Fibroblast of skin of right quadriceps (primary cell): ENCODE measurements around the gene NTRK2.
"Not testable (repeated sequence)": the region's sequence is repeated elsewhere in the genome, so short reads cannot be mapped to it uniquely, and the experiment has no call there.

ENCODE experiments used
- DNase-seq: peaks from one replicate; pipeline ENCODE4 v3.0.0-alpha.2; 2013

Gene NTRK2

DNA sequence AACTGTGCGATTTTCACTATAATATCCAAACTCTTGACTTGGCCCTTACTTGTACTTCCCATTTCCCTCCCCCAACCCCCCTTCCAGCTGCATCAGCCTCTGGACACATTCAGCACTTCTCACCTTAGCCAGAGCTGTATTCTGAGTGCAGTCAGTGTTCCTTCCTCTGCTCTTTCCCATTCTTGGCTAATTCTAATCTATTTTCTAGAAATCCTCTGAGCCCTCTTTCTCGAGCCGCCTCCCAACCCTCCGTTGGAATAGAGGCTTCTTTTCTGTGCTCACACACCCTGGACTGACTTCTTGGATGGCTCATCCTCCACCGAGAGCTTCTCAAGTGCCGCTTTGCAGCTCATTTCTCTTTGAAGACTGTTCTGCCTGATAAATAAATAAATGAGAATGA, 188.8 kb downstream of the NTRK2 start:
- DNase-seq = no peak

DNA sequence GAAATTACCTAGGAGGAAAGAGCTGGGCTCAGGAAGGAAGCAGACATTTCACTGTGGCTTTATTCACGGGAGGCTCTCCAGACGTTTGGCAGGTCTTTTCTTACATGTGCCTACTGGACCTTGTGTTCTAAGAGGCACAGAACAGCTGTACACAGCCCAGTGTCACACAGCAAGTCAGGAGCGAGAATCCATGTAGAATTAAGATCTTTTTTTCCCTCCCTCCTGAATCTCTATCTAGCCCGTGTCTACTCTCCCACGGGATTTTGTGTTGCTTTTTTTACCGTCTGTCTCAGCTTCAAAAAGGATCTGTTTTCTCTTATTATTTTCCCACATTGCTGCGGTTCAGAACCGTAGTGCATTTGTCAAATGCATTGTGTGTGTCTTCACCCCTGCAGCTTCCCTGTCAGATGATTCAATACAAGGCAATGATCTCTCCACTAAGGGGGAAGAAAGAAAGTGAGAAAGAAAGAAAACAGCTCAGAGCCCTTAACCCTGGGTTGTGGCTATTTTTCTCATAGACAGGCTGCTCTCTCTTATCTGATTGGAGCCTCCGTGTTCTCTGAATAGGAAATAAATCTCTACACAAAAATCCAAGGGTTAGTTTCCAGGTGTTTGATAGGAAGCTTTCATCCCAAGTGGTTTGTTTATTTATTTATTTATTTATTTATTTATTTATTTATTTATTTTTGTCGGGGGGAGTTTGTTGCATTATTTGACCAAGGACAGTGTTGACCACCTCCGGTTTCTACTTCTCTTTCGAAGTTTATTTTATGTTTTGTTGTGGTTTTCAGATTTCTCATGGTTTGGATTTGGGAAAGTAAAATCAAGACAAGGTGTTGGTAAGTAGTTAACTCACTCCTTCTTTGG, 191.0 kb downstream of the NTRK2 start:
- DNase-seq = peak; percentile 40

DNA sequence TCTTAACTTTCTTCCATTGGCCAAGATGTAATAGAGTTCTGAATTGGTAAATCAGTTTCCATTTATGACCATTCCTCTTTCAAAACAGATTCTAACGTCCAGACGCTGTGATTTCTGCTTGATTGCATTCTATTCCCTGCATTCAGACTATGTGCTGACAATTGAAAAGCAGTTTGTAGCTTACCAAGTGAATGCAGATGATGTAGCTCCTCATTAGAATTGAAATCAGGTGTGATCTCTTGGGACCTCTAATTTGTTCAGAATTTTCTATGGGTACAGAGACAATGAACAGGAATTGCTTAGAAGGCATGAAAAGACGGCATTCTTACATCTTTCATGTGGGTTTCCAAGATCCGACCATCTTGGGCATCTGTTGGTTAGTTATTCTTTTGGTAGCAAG, 191.9 kb downstream of the NTRK2 start:
- no peak for DNase-seq

DNA sequence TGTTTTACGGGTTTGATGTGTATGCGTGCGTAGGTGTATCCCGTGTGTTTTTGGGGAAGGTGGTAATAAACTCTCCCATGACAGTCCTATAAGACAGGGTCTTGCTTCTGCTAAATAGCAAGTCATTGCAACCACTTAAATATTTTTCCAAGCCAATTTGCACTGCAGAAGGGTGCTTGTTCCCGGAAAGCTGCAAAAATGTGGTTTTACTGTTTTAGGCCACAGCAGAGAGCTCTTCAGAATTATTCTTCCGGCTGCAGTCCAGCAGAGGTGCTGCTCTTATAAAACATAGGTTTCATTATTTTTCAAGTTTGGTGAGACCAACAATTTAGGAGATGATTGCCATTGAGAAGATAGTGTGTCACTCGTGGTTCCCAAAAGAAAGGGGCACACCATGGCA, 192.8 kb downstream of the NTRK2 start:
- no peak for DNase-seq

DNA sequence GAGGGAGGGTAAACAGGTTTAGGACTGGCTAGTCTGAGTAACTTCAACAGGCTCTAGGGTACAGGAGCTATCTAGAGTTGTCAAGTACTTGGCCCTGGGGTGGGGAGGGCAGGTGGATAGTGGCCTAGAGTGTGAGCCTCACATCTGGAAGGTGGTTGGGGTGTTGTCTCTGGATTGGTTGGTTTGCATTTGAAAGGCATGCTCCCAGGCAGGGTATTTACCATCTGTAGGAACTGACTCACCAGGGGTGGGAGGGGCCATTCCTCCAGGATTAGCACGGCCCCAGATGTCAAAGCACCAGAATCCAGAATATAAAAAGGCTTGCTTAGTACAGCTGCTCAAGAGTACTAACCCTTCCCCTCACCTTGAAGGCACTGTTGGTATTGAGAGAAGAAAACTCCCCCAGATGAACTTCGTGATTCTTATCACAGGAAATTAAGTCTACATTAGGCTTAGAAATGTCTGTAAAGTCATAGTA, 193.3 kb downstream of the NTRK2 start:
- peak; percentile 55 for DNase-seq

DNA sequence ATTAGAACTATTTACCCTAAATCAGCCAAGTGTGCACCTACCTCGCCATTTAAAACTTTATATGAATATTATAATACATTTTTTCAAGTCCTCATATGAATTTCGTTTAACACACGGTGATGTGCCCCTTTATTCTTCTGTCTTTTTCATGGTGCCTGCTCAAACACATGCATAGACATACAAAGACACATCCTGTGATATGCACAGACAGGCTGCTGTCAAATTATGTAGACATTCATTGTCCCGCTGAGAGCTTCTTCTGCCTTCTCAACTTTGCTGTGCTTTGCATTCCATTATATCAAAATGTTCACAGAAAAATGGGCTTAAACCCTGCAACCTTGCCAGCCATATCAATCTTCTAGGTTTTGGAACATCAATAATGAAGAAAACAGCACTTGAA, 193.8 kb downstream of the NTRK2 start:
- no peak for DNase-seq

DNA sequence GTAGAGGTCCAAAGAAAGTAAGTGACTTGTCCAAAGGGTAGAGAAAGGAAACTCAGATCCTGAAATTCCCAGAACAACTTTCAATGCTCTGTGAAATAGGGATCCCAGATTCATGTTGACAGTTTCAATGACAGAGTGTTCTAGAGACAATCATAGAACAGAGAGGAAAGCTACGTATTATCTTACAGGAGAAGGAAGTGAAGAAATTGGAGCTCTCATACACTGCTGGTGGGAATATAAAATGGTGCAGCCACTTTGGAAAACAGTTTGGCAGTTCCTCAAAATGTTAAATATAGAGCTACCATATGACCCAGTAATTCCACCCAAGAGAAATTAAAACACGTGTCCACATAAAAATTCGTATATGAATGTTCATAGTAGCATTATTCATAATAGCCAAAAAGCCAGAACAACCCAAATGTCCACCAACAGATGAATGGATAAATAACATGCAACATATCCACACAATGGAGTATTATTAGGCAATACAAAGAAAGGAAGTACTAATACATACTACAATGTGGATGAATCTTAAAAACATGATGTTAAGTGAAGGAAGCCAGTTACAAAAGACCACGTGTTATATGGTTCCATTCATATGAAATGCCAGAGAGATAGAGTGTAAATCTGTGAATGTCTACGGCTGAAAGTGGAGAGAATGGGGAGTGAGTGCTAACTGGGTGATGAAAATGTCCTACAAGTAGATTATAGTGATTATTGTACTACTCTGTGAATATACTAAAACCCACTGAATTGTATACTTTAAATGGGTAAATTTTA, 197.1 kb downstream of the NTRK2 start:
- no peak for DNase-seq

DNA sequence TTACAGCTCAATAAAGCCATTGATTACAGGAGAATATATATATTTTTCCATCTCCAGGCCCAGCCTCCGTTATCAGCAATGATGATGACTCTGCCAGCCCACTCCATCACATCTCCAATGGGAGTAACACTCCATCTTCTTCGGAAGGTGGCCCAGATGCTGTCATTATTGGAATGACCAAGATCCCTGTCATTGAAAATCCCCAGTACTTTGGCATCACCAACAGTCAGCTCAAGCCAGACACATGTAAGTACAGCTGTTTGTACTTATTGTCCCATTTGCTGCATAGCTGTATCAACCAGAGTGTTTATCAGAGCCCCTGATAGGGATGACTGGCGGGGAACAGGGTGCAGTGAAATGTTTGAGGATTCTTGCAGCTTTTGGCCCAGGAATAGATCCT, 197.7 kb downstream of the NTRK2 start:
- no peak for DNase-seq

DNA sequence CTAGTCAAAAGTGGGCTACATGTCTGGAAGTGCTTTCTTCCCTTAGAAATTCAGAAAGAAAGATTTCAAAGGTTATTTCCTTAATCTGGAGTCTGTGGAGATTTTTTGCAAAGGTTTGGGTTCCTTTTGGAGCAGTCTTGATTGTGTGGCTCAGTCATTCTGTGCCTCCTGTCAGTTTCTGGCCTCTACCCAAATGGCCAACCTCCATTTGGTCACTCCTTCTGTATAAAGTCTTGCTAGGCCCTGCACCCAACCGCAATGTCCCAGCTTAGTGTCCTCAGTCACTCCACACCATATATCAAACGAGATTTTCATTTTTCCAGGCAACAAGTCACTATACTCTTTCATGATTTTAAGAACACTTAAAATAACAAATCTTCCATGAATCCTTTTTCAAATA, 199.6 kb downstream of the NTRK2 start:
- no peak for DNase-seq

DNA sequence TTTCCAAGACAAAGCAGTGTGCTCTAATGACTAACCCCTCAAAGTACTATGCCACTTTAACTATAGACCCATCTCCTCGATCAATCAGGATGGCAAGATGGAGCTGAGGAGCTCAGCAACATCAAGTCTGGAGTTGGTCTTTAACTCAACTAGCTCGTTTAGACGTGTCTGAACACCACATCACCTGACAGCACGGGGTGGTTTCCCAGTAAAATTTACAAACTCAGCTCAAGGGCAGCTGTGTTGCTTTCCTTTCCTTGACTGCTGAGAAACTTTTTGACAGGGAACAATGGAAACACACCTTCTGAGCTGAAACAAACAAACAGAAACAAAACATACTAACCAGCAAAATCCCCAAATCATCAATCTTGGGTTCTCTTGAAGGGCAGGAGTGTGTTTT, 202.5 kb downstream of the NTRK2 start:
- no peak for DNase-seq

DNA sequence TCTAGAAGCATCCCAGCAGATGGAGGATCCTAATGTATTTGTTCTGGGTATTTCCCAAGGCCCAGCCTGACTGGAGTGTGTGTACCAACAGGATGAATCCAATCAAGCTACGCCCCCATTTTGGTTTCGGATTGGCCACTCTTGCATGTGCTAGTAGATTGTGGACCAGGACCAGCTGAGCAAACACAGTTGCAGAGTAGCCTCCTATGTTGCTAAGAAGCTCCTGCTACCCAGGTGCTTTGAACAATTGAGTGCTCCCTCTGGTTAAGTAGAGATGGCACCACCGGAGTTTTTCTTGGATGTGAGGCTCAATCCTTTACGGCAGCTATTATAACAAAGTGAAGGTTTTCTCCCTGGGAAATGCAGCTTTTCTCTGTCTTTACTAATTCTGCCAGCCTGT, 204.5 kb downstream of the NTRK2 start:
- DNase-seq = no peak

DNA sequence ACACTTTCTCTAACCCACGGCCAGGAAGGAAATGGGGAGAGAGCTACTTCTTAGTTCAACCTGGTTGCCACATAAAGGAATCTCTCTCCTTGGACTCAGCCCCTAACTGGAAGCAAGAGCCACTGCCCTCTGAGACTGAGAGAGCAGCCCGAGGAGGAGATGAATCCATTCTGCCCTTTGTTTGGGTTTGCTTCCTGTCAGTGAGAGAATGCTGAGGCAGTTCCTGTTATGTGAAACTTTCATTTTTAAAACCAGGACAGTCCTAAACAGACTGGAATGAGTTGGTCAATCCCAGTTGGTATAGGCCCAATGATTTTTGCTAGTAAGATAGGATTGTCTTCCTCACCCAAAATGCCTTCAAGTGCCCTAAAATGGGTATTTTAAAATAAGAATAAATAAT, 205.1 kb downstream of the NTRK2 start:
- peak; percentile 9 for DNase-seq

DNA sequence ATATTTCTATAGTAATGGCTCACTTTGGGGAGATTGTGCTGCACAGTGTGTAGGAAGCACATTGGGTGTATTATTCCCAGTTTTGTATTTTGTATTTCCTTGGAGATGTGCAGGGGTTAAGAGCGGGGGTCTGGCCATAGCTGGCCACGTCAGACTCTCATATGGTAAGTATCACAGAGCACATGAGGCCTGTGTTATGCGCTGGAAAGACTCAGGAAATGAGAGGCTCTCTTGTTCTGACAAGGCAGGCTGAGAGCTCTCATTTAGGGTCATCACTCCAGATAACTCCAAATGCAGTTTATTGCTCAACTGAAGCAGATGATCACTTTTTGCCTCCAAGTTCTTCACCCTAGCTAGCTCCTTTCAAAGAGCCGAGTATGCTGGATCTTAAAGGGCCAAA, 205.7 kb downstream of the NTRK2 start:
- no peak for DNase-seq

DNA sequence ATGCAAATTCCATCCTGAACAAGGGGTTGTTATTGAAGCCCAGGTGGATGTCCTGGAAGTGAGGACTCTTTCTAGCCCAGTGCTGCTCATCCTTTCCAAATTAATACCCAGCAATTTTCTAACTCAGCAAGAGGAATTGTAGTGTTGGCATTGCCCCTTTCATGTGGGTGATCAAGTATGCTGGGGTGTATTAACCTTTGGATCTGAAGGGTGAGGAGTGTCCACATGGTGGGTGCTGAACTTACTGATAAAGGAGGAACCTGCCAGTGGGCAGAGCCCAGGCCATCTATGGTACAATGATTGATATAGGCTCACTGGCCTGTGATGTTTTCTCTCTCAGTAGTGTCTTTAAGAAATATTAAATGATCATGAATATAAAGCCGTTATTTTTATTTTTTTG, 210.1 kb downstream of the NTRK2 start:
- no peak for DNase-seq

DNA sequence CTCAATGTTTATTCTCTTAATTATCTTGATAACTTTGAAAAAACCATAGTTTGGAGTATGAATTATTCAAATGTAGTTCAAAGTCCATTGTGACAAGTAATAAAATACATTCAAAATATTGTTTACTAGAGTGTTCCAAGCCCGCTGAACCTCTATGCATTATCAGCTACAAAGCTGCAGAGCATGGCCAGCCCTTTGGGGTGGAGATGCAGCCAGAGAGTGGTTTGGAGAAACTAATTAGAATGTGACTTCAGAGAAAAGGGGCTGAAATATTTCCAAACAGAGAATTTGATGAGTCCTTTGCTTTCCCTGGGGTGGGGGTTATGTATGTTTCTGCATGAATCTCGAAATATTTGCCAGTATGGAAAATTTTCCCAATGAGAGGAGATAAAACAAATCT, 211.3 kb downstream of the NTRK2 start:
- no peak for DNase-seq

DNA sequence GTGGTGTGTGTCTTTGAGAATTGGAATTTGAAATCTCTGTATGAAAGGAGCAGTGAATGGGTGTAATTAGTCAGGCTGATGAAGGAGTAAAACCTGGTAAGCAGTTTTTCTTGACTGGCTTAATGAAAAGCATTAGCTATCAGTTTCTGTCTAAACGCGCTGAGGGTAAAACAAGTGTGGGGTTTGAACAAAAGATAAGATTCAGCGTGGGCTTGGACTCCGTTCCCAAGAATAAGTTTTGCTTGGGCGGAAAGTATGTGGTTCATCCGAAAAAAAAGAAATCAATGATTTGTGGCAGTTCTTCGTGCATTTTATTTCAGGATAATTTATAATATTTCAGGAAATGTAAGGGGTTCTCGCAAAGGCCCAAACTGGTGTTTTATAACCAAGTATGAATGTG, 217.3 kb downstream of the NTRK2 start:
- no peak for DNase-seq

DNA sequence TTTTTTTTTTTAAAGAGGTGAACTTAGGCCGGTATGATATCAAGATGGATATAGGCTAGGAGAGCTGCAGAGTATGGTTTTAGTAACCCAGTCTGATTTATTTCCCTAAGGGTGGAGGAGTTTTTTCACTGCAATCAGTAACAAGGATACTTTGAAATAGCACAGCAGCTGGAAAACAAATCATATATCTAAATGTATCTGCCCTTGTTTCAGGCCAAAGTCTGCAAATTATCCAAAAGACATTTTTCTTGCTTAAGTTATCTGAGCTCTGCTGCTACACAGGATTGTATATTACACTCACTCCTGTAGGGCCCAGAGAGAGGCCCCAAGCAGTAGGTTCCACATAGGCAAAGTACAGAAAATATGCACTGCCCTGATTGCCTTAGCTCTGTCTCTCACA, 222.4 kb downstream of the NTRK2 start:
- no peak for DNase-seq

DNA sequence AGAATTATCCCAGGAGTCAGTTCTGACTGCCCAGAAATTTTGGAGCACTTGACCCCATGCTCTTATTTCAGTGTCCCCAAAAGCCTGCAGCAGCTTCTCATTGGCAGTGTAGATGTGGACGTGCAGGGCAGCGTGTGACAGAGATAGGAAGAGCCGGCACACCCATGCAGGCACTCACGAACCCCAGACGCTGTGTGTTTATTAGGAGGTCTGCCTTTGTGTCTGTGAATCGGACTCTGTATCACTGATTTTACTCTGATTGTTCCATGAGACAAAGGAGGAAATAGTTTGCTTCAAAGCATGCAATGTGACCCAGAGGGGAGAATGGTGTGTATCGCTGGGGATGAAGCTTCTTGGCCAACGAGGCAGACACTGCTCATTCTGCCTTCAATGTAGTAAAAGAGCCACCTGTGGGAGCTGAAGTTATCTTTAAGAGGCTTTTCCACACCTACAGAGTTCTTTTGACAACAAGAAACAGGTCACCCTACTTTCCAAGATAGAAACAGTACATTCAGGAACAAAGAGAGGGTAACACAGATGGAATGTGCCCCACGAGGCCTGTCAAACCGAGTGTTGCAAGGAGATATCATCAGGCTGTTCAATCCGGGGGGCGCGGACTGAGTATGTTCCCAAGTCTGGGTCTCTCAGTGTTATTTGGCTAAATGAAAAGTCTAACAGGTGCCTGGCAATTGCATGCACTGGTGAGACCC, 224.0 kb downstream of the NTRK2 start:
- DNase-seq = no peak

DNA sequence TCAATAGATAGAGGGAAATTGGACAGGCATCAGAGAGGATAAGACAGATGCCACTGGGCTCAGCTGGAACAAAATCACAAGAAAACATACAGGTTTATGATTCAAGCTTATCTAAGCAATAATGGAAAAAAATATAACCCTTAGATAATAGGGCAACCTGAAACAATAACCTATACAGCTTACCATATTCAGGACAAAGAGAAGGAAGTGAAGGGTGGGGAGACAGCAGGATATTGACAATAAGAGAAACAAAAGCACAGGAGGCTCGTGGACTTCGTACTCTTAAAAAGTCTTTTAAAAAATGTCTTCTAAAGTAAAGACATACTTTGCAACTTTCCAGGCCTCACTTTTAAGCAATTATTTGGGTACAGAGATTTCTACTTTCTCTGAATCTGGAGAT, 225.3 kb downstream of the NTRK2 start:
- DNase-seq = no peak

DNA sequence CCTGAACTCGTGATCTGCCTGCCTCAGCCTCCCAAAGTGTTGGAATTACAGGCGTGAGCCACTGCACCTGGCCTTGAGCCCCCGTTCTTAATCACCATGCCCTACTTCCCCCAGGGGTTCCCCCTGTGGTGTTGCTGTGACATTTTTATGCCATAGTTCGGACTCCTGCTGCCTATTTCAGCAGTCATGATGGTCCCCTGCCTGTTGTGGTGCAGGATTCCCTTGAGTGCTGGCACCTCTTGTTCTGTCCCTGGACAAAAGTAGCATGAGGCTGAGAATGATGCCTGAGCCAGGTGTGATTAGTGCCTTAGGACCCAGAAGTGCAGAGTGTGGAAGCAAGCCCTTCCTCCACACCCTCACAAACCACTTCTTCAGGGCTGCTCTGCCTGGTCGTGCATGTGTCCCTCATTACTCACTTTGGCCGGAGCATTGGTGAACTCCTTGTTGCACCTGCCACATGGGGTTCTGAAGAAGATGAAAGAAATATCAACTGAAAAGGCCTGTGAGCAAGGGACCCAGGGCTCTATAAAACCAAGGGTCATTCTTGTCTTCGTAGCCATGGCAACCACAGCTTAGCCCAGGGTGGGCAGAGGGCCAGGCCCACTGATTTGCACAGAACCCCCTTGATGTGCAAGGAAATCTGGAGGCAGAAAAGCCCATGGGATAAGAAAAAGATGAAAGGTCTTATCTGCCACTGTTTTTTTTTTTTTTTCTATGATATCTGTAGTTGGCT, 228.0 kb downstream of the NTRK2 start:
- DNase-seq = no peak

DNA sequence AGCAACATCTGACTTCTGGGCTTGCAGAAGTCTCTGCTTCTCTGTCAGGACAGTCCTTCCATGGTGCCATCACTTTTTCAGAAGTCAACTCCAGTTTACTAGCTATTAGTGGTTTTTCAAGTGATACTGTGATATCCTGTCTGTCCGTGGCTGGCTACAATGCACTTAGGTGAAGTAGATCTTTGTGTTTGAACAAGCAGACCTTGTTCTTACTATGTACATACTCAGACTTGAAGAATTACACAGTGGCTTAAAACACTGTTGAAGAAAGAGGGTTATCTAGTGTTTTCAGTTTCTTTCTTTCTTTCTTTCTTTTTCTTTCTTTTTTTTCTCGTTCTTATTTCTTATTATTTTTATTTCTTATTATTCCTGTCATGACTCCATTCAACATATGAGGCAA, 228.7 kb downstream of the NTRK2 start:
- no peak for DNase-seq

DNA sequence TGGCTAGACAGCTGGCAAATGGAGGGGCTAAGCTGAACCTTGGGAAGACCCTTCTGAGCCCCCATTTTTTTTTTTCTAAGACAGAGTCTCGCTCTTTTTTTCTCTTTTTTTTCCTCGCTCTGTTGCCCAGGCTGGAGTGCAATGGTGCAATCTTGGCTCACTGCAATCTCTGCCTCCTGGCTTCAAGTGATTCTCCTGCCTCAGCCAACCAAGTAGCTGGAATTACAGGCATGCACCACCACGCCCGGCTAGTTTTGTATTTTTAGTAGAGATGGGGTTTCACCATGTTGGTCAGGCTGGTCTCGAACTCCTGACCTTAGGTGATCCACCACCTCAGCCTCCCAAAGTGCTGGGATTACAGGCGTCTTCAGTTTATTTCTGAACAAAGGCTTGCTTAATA, 229.1 kb downstream of the NTRK2 start:
- DNase-seq = not testable (repeated sequence)

DNA sequence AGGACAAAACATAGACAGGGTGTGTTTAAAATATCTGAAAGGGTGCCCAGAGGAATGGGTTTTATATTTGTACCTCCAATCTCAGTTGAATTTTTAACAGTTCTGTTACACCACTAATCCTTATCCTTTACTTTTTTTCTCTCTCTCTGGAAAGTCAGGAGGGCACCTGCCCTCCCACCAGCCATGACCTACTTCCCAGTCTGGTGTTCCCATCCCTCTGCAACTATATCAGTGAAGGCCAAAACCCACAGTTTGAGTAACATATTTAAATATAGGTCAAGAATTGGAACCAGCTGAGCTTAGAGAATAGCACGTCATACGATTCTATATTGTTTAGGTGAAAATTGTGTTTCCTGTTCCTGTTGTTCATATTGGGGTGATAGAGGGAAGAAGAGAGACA, 229.8 kb downstream of the NTRK2 start:
- no peak for DNase-seq
